GM23338 (cell line): ENCODE measurements around the gene RIPK1. TPM values are rescaled to one million over a fixed set of nuclear protein-coding genes. Genes with fewer than 3 reads are reported as not detected.

Experiments used
- ATAC-seq: fragments of 200-7000 bp; cut with Tn5 transposase; 3 replicates; pipeline ENCODE4 v1.9.1; 2020
- DNase-seq: peaks from one replicate; pipeline ENCODE4 v3.0.0-alpha.2; 2015; ENCODE audit warnings: low spot score
- H2AFZ ChIP-seq: fragments of 200-600 bp; sonication (generic); 2 replicates; pipeline ENCODE4 v1.8.0; 2016; ENCODE audit warnings: antibody characterized with exemption, mild to moderate bottlenecking, moderate library complexity
- H3F3A ChIP-seq: fragments of 200-600 bp; sonication (generic); replicated peaks from 2 replicates; pipeline ENCODE4 v1.8.0; 2017; ENCODE audit warnings: antibody characterized with exemption, mixed run types, low read depth
- H3K27ac ChIP-seq: fragments of 200-600 bp; sonication (generic); 2 replicates; pipeline ENCODE4 v1.6.1; 2016; ENCODE audit warnings: low read depth
- H3K27me3 ChIP-seq: fragments of 200-600 bp; sonication (generic); 2 replicates; pipeline ENCODE4 v1.8.0; 2016; ENCODE audit warnings: mild to moderate bottlenecking, mixed run types, moderate library complexity; ENCODE audit not compliant: insufficient read depth
- H3K36me3 ChIP-seq: fragments of 200-600 bp; sonication (generic); 2 replicates; pipeline ENCODE4 v1.8.0; 2016; ENCODE audit warnings: mild to moderate bottlenecking; ENCODE audit not compliant: insufficient read depth
- H3K4me1 ChIP-seq: fragments of 200-600 bp; sonication (generic); 2 replicates; pipeline ENCODE4 v1.8.0; 2016; ENCODE audit warnings: mild to moderate bottlenecking, moderate library complexity; ENCODE audit not compliant: insufficient read depth
- H3K4me2 ChIP-seq: fragments of 200-600 bp; sonication (generic); 2 replicates; pipeline ENCODE4 v1.7.1; 2017; ENCODE audit warnings: mixed run types
- H3K4me3 ChIP-seq: fragments of 200-600 bp; sonication (generic); 2 replicates; pipeline ENCODE4 v1.6.1; 2016; ENCODE audit warnings: mixed run types
- H3K79me2 ChIP-seq: fragments of 200-600 bp; sonication (generic); replicated peaks from 2 replicates; pipeline ENCODE4 v1.8.0; 2017; ENCODE audit warnings: mild to moderate bottlenecking; ENCODE audit not compliant: insufficient read depth
- H3K9me2 ChIP-seq: fragments of 200-600 bp; sonication (generic); 2 replicates; pipeline ENCODE4 v1.8.0; 2017; ENCODE audit not compliant: insufficient read depth
- H4K20me1 ChIP-seq: fragments of 200-600 bp; sonication (generic); replicated peaks from 2 replicates; pipeline ENCODE4 v1.8.0; 2017; ENCODE audit warnings: mild to moderate bottlenecking; ENCODE audit not compliant: insufficient read depth
- H3K27ac Mint-ChIP-seq: 2 replicates; pipeline ENCODE4 v1.8.0; 2020; ENCODE audit warnings: inconsistent platforms, mild to moderate bottlenecking, moderate library complexity, mixed read lengths
- H3K27me3 Mint-ChIP-seq: 3 replicates; pipeline ENCODE4 v1.8.0; 2022; ENCODE audit warnings: low read depth, mild to moderate bottlenecking, moderate library complexity, mixed read lengths, inconsistent platforms; ENCODE audit not compliant: insufficient read depth, poor library complexity
- H3K36me3 Mint-ChIP-seq: 3 replicates; pipeline ENCODE4 v1.8.0; 2021; ENCODE audit warnings: low read depth, mild to moderate bottlenecking, inconsistent platforms, moderate library complexity, mixed read lengths
- H3K4me1 Mint-ChIP-seq: 3 replicates; pipeline ENCODE4 v1.8.0; 2020; ENCODE audit warnings: mild to moderate bottlenecking, inconsistent platforms, mixed read lengths
- H3K4me3 Mint-ChIP-seq: 3 replicates; pipeline ENCODE4 v1.8.0; 2021; ENCODE audit warnings: moderate library complexity, mild to moderate bottlenecking, inconsistent platforms, mixed read lengths
- H3K9me3 Mint-ChIP-seq: 3 replicates; pipeline ENCODE4 v1.8.0; 2020; ENCODE audit warnings: moderate library complexity, mild to moderate bottlenecking, inconsistent platforms, mixed read lengths
- CREB1 ChIP-seq: fragments of 250-450 bp; sonication (Bioruptor Pico); IDR thresholded peaks from 2 replicates; pipeline ENCODE4 v1.5.0; 2020; ENCODE audit warnings: low read depth, mild to moderate bottlenecking, moderate library complexity
- CTCF ChIP-seq, 2 experiments: fragments of 200-600 bp in 1 of 2; sonication (generic) in 1 of 2; conservative IDR thresholded peaks; 2 replicates each; pipeline versions ENCODE4 v1.5.1 to v1.6.1; 2016 to 2017; ENCODE audit warnings: antibody characterized with exemption in 2 of 2, low read depth in 2 of 2, mild to moderate bottlenecking in 2 of 2, moderate library complexity in 1 of 2
- ETS1 ChIP-seq: IDR thresholded peaks from 2 replicates; pipeline ENCODE4 v1.6.1; 2016; ENCODE audit warnings: antibody characterized with exemption
- EZH2 ChIP-seq: fragments of 200-600 bp; sonication (generic); IDR thresholded peaks from one replicate; pipeline ENCODE4 v1.8.0; 2017; ENCODE audit warnings: antibody characterized with exemption, mild to moderate bottlenecking, low read depth; ENCODE audit not compliant: unreplicated experiment
- JUNB ChIP-seq: IDR thresholded peaks from one replicate; pipeline ENCODE4 v1.6.1; 2016; ENCODE audit warnings: antibody characterized with exemption; ENCODE audit not compliant: unreplicated experiment
- NANOG ChIP-seq: IDR thresholded peaks from 2 replicates; pipeline ENCODE4 v1.6.1; 2016; ENCODE audit warnings: antibody characterized with exemption, borderline replicate concordance
- POLR2AphosphoS5 ChIP-seq: IDR thresholded peaks from 2 replicates; pipeline ENCODE4 v1.6.1; 2016; ENCODE audit warnings: antibody characterized with exemption, low read depth
- REST ChIP-seq: IDR thresholded peaks from one replicate; pipeline ENCODE4 v1.6.1; 2018; ENCODE audit warnings: antibody characterized with exemption; ENCODE audit not compliant: unreplicated experiment
- STAT1 ChIP-seq: IDR thresholded peaks from one replicate; pipeline ENCODE4 v1.6.1; 2016; ENCODE audit warnings: antibody characterized with exemption; ENCODE audit not compliant: unreplicated experiment
- ZNF114 ChIP-seq: fragments of 250-450 bp; sonication (Bioruptor Pico); IDR thresholded peaks from 2 replicates; pipeline ENCODE4 v1.5.0; 2020; ENCODE audit warnings: mild to moderate bottlenecking, moderate library complexity
- ZNF331 ChIP-seq: fragments of 250-450 bp; sonication (Bioruptor Pico); IDR thresholded peaks from 2 replicates; pipeline ENCODE4 v1.5.0; 2020; ENCODE audit warnings: low read depth, mild to moderate bottlenecking, moderate library complexity
- polyA plus RNA-seq: library from polyadenylated mRNA; unstranded; fragments of >200 nt; fragmentation: Nextera tagmentation; extraction: Ambion mirVana; gene quantifications from 2 replicates; pipeline ENCODE4 v1.2.1, GENCODE V29; 2016
- total RNA-seq: library from RNA; depleted of rRNA; stranded (reverse); fragments of >200 nt; shearing (Covaris generic); gene quantifications from 2 replicates; pipeline ENCODE4 v1.2.3, GENCODE V29; 2014

The RIPK1 gene
- total and polyA plus RNA-seq, 2 experiments from 2014 or later, result 5.7 to 19.4 TPM

- no peak for TF ChIP-seq POLR2AphosphoS5
- no peak for TF ChIP-seq ZNF114 (CRISPR knock-in tag)
- TF ChIP-seq STAT1, result no peak
- TF ChIP-seq JUNB, result no peak
- no peak for TF ChIP-seq REST
- no peak for TF ChIP-seq ZNF331 (CRISPR knock-in tag)
- TF ChIP-seq CREB1 (CRISPR knock-in tag), result no peak
These were observed 74.9 kb downstream of the RIPK1 start (continued) for GRCh38 chr6:3143158-3143557.

- H3K27ac ChIP-seq, result no peak overlapping the region
- H2AFZ ChIP-seq, result no peak overlapping the region
- H3K9me3 Mint-ChIP-seq, result peaks cover 9% of the 10 kb centered on the region
- no peak overlapping the region for H3K4me3 Mint-ChIP-seq
- no peaks in the 10 kb centered on the region for H3K27me3 ChIP-seq
- H3K9me2 ChIP-seq, result no peaks in the 10 kb centered on the region
- ATAC-seq (no peak), DNase-seq (no peak)
- H3K4me2 ChIP-seq, result no peak overlapping the region
- H3K4me1 ChIP-seq, result peaks cover 15% of the 10 kb centered on the region
- no peaks in the 10 kb centered on the region; the same call in 1 of the 2 replicates for H3K79me2 ChIP-seq
- H3K27ac Mint-ChIP-seq, result peak overlapping the region; percentile 74
- H3K36me3 ChIP-seq, result peaks cover 13% of the 10 kb centered on the region
- no peak overlapping the region for H3K4me3 ChIP-seq
- no peaks in the 10 kb centered on the region for H4K20me1 ChIP-seq
- H3F3A ChIP-seq, result peaks cover 12% of the 10 kb centered on the region; the same call in 1 of the 2 replicates
- peaks cover 72% of the 10 kb centered on the region for H3K36me3 Mint-ChIP-seq
- peaks cover 20% of the 10 kb centered on the region for H3K4me1 Mint-ChIP-seq
- peaks cover 16% of the 10 kb centered on the region for H3K27me3 Mint-ChIP-seq
- no peak for TF ChIP-seq ETS1
- TF ChIP-seq CREB1 (CRISPR knock-in tag), result no peak
- no peak for TF ChIP-seq NANOG
- no peak for TF ChIP-seq REST
- TF ChIP-seq EZH2, result no peak
- no peak for TF ChIP-seq ZNF331 (CRISPR knock-in tag)
- no peak for TF ChIP-seq STAT1
- no peak for TF ChIP-seq CTCF (conservative IDR thresholded peaks at IDR 0.05; ENCODE audit: low read depth in 2 of 2)
These were observed 76.3 kb downstream of the RIPK1 start for GRCh38 chr6:3144571-3144970.
